HL-60/S4 (cell line): ENCODE results near the gene MYO19.
"Not testable (repeated sequence)": the region's sequence is repeated elsewhere in the genome, so short reads cannot be mapped to it uniquely, and the experiment has no call there.

Experiments
- in situ Hi-C: fragments of 300-500 bp; cut with MboI; formaldehyde crosslinking; loops from 2 replicates; pipeline ENCODE4 v1.14.3; 2022; ENCODE audit warnings: low sequenced_read_pairs

MYO19 gene

GRCh38 chr17:36474571-36474970, 60.1 kb downstream of the MYO19 start:
- in situ Hi-C loops, result no loop called here

GRCh38 chr17:36470499-36470898, 64.2 kb downstream of the MYO19 start:
- in situ Hi-C loops, result no loop called here

- in situ Hi-C loops, result no loop called here
Measured at GRCh38 chr17:36469733-36470132, 64.9 kb downstream of the MYO19 start.

- in situ Hi-C loops, result no loop called here
Measured at GRCh38 chr17:36468903-36469635, 65.6 kb downstream of the MYO19 start.

- in situ Hi-C loops, result no loop called here
Measured at GRCh38 chr17:36464765-36465088, 69.9 kb downstream of the MYO19 start.

GRCh38 chr17:36463916-36464764, 70.5 kb downstream of the MYO19 start:
- in situ Hi-C loops, result no loop called here

GRCh38 chr17:36461330-36462110, 73.1 kb downstream of the MYO19 start:
- in situ Hi-C loops, result no loop called here

GRCh38 chr17:36460265-36460937, 74.3 kb downstream of the MYO19 start:
- in situ Hi-C loops, result no loop called here

- in situ Hi-C loops, result no loop called here
Measured at GRCh38 chr17:36459601-36460000, 75.1 kb downstream of the MYO19 start.

- in situ Hi-C loops, result no loop called here
Measured at GRCh38 chr17:36459045-36459444, 75.6 kb downstream of the MYO19 start.

GRCh38 chr17:36457701-36458100, 77.0 kb downstream of the MYO19 start:
- in situ Hi-C loops, result not testable (repeated sequence)

GRCh38 chr17:36452888-36453287, 81.8 kb downstream of the MYO19 start:
- in situ Hi-C loops, result not testable (repeated sequence)

- in situ Hi-C loops, result not testable (repeated sequence)
Measured at GRCh38 chr17:36449997-36450396, 84.7 kb downstream of the MYO19 start.
